ENCODE results near the gene MFAP4.

Gene MFAP4

GRCh38 chr17:19409509-19409908 is 22.5 kb upstream of the MFAP4 start:
- DNase-seq: no peak

- no peak for DNase-seq
Measured at GRCh38 chr17:19409066-19409465, 22.1 kb upstream of the MFAP4 start.

GRCh38 chr17:19408346-19408710 is 21.3 kb upstream of the MFAP4 start:
- DNase-seq: no peak

GRCh38 chr17:19407601-19408345 is 20.8 kb upstream of the MFAP4 start:
- no peak for DNase-seq

- DNase-seq: no peak
Measured at GRCh38 chr17:19405114-19405513, 18.1 kb upstream of the MFAP4 start.

GRCh38 chr17:19404264-19404663 is 17.3 kb upstream of the MFAP4 start:
- no peak for DNase-seq

GRCh38 chr17:19403021-19403420 is 16.0 kb upstream of the MFAP4 start:
- DNase-seq: no peak

GRCh38 chr17:19402171-19402570 is 15.2 kb upstream of the MFAP4 start:
- DNase-seq: no peak

- DNase-seq: no peak
Measured at GRCh38 chr17:19401321-19402010, 14.5 kb upstream of the MFAP4 start.

GRCh38 chr17:19399750-19400450 is 12.9 kb upstream of the MFAP4 start:
- no peak for DNase-seq

- no peak for DNase-seq
Measured at GRCh38 chr17:19398301-19399181, 11.6 kb upstream of the MFAP4 start.

- DNase-seq: no peak
Measured at GRCh38 chr17:19397556-19398041, 10.6 kb upstream of the MFAP4 start.

GRCh38 chr17:19392303-19392702 is 5.3 kb upstream of the MFAP4 start:
- DNase-seq: no peak

GRCh38 chr17:19391432-19391831 is 4.4 kb upstream of the MFAP4 start:
- DNase-seq: no peak

- DNase-seq: no peak
Measured at GRCh38 chr17:19390951-19391350, 4.0 kb upstream of the MFAP4 start.

GRCh38 chr17:19388791-19389785 is 2.1 kb upstream of the MFAP4 start:
- DNase-seq: no peak

GRCh38 chr17:19387921-19388521 is 1.0 kb upstream of the MFAP4 start:
- no peak for DNase-seq

- no peak for DNase-seq
Measured at GRCh38 chr17:19386051-19386929, 700 bp downstream of the MFAP4 start.

- DNase-seq: no peak
Measured at GRCh38 chr17:19385521-19385983, 1.4 kb downstream of the MFAP4 start.
